ES-I3 (cell line): ENCODE data around the gene NTN4.
"Not testable (repeated sequence)": the region's sequence is repeated elsewhere in the genome, so short reads cannot be mapped to it uniquely, and the experiment has no call there.

ENCODE experiments used
- H3K36me3 ChIP-seq: 2 replicates; pipeline ENCODE4 v1.6.1; 2013; ENCODE audit warnings: mild to moderate bottlenecking, low read length, control low read depth, moderate library complexity; ENCODE audit not compliant: insufficient read depth
- H3K4me1 ChIP-seq: 2 replicates; pipeline ENCODE4 v1.6.1; 2013; ENCODE audit warnings: mild to moderate bottlenecking, control low read depth, low read length; ENCODE audit not compliant: insufficient read depth
- H3K9ac ChIP-seq: 2 replicates; pipeline ENCODE4 v1.6.1; 2013; ENCODE audit warnings: low read depth, mild to moderate bottlenecking, low read length, moderate library complexity
- H3K9me3 ChIP-seq: 2 replicates; pipeline ENCODE4 v1.6.1; 2013; ENCODE audit warnings: mild to moderate bottlenecking, low read length, moderate library complexity; ENCODE audit not compliant: control insufficient read depth, insufficient read depth

NTN4 gene

DNA sequence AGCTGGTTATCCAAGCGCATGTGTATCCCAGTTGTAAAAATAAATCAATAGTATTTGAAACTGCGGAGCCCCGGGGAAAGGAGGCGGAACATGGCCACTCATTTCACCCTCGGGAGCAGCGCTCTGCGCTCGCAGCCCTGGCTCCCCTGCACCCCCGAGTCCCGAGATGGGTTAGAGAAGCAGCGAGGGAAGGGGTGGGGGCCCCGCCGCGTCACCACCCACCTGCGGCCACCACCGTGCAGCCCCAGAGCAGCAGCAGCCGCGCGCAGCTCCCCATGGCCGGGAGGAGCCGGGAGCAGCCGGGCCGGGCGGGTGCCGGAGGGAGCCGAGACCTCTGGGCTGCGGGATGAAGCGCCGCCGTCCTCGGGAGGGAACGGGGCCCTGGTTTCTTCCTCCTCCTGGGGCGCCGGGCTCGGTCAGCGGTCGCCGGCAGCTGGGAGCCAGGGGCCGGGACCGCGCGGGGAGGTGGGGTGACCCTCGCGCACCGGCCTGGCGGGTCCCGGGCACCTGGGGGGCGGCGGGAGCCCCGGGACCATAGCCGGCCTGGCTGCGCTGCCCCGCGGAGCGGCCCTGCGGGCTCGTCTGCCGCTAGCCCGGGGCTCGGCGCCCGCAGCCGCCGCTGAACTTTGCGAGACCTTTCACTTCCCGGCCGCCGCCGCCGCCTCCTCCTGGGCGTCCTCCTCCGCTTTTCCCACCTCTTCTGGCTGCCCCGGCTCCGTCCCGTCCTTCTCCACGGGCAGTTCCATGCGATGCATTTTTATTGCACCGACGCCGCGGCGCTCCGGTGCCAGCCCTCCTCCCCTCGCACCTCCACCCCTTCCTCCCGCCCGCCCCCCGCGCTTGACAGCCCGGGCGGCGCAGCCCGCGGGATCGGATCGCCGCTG is at the start of gene NTN4:
Gene NTN4, minus strand, starts transcription at position 732 of the 884 bp plus-strand sequence. Its CDS starts 455 bp downstream, at position 277.
- Histone ChIP-seq H3K9me3 (no peaks in the 10 kb centered on the region), H3K36me3 (no peaks in the 10 kb centered on the region), H3K9ac (peak within 1 kb of the TSS; percentile 61), H3K4me1 (peaks cover 13% of the 10 kb centered on the region; the same call in 1 of the 2 replicates)

DNA sequence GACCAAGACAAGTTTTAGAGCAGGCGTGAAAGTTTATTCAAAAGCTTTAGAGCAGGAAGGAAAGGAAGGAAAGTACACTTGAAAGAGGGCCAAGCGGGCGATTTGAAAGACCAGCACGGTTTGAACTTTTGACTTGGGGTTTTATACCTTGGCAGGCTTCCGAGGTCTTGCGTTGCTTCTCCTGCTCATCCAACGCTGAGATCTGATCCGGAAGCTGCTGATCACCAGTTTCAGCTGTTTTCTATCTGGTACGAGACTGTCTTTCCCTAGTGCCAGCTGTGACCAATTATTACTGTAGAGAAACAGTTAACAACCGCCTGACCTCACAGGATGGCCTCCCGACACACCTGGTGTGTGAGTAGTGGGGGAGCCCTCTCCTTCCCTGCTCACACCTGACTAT is 47.6 kb upstream of the NTN4 start:
- Histone ChIP-seq H3K4me1 (peaks cover 7% of the 10 kb centered on the region; the same call in 1 of the 2 replicates), H3K9me3 (no peaks in the 10 kb centered on the region), H3K9ac (no peak overlapping the region), H3K36me3 (no peaks in the 10 kb centered on the region)

DNA sequence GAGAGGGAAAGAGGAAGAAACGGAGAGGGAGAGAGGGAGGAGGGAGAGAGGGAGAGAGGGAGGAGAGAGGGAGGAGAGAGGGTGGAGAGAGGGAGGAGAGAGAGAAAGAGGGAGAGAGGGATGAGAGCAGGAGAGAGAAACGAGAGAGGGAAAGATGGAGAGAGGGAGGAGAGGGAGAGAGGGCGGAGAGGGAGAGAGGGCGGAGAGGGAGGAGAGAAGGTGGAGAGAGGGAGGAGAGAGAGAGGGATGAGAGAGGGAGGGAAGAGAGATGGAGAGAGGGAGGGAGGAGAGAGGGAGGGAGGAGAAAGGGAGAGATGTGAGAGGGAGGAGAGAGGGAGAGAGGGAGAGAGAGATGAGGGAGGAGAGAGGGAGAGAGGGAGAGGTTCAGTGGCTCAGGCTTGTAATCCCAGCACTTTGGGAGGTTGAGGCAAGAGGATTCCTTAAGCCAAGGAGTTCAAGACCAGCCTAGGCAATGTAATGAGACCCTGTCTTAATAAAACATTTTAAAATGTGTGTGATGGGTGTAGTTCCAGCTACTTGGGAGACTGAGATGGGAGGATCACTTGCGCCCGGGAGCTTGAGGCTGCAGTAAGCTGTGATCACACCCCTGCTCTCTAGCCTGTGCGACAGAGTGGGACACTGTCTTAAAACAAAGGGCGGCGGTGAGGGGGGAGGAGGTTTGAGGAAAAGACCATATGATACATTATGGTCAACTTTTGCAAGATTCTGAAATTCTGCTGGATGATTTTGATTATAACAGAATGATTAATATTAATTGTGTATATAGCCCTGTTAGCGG is 46.9 kb upstream of the NTN4 start:
- no peaks in the 10 kb centered on the region for H3K9me3 ChIP-seq
- H3K9ac ChIP-seq, result no peak overlapping the region
- H3K4me1 ChIP-seq, result peaks cover 7% of the 10 kb centered on the region; the same call in 1 of the 2 replicates
- H3K36me3 ChIP-seq, result no peaks in the 10 kb centered on the region

DNA sequence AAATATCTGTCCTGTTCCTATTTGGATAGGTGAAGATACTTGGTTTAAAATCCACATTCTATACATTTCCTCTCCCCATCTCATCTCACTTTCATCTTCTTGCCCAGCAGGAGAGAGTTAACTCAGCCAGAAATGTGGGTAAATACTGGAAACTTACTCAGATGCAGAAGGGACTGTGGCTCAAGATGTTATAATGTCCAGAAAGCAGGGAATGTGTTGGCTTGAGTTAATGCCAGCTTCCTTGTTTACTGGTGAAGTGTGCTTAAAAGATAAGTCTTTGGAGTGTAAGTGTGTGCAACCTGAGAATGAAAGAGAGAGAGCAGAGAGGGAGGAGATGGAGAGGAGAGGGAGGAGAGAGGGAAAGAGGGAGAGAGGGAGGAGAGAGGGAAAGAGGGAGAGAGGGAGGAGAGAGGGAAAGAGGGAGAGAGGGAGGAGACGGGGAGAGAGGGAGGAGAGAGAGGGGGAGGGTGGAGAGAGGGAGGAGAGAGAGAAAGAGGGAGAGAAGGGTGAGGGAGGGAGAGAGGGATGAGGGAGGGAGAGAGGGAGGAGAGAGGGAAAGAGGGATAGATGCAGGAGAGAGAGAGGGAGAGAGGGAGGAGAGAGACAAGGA is 46.2 kb upstream of the NTN4 start:
- H3K9me3 ChIP-seq, result no peaks in the 10 kb centered on the region
- H3K4me1 ChIP-seq, result peaks cover 7% of the 10 kb centered on the region; the same call in 1 of the 2 replicates
- no peak overlapping the region for H3K9ac ChIP-seq
- no peaks in the 10 kb centered on the region for H3K36me3 ChIP-seq

DNA sequence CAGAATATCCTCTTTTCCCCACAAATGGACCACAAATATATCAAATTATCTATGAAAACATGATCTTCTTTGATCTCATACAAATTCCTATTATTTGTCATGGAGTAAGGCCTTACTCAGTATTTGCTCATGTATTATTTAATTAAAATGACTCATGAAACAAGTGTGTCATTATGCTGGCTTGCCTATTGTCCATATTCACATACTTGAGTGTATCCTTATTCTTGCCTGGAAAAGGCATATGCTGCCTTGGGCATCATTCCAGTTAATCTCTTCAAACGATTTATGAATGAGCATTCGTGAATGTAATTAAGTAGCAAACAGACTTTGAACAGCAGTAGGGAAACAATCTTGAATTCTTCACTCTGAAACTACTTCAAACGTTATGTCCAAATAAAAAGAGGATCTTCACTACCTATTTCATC is 45.6 kb upstream of the NTN4 start:
- H3K4me1 ChIP-seq, result peaks cover 7% of the 10 kb centered on the region; the same call in 1 of the 2 replicates
- no peaks in the 10 kb centered on the region for H3K9me3 ChIP-seq
- H3K36me3 ChIP-seq, result no peaks in the 10 kb centered on the region
- H3K9ac ChIP-seq, result no peak overlapping the region

DNA sequence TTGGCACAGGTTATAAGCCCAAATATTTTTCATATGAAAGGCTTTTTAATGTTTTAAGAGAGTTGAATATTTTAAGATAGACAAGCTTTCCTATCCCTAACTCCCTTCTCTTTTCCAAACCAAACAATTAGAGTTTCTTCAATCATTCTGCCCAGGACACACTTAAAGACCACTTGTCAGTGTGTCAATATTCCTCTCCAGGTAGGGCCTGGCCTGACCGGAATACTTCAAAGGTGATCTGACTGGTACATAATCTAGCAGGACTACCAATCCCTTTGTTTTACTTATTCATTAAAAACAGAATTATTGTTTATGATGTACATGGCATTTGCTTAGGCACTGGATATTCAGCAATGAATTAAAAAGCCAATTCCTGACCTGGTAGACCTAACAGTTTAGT is 44.0 kb upstream of the NTN4 start:
- H3K9me3 ChIP-seq, result no peaks in the 10 kb centered on the region
- no peak overlapping the region for H3K9ac ChIP-seq
- peaks cover 7% of the 10 kb centered on the region; the same call in 1 of the 2 replicates for H3K4me1 ChIP-seq
- H3K36me3 ChIP-seq, result no peaks in the 10 kb centered on the region

DNA sequence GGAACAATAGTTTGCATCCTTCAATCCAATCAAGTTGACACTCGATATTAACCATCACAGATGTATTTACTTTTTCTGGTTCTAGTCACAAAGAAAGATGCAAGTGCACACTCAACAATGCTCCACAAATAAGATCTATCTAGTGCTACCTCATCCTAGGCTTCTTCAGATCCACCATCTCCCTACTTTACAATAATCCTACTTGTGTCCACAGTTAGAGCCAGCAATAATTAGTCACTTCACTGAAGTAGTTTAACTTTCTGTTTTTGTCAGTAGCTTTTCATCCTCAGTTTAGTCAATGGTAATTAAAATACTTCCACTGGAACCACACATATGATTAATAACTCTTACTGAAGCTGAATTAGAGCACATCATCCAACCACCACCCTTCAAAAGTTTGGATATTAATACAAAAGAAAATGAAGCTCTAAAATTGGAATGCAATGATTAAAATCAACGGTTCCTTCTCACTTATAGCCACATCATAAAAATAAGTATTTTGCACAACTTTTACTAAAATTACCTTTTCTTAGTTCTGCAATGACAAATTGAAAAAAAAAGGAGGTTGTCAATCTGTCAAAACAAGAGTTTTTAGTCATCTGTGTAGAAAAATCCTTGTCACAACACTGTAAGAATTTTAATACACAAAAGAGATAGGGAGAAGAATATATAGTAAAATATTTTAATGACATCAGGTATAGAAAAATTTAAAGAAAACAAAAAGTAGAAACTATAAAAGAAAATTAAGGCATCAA is 39.9 kb upstream of the NTN4 start:
- Histone ChIP-seq H3K4me1 (peaks cover 11% of the 10 kb centered on the region; the same call in 1 of the 2 replicates), H3K36me3 (no peaks in the 10 kb centered on the region), H3K9ac (no peak overlapping the region), H3K9me3 (no peaks in the 10 kb centered on the region)

DNA sequence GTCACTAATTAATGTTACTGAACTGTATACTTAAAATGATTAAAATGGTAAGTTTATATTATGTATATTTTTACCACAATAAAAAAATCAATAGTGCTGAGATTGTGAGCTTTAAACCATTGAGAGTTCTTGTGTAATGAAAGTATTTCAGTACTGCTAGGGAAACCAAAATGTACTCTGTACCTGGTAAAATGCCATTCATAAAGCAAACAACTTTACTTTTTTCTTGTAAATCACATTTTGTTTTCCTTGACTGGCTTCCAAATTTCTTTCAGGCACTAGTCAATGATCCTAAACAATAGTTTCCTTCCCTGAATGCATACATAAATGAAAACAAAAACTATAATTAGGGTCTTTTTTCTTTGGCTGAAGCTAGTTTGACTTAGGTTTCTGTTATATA is 38.8 kb upstream of the NTN4 start:
- Histone ChIP-seq H3K4me1 (peaks cover 11% of the 10 kb centered on the region; the same call in 1 of the 2 replicates), H3K9ac (no peak overlapping the region)

DNA sequence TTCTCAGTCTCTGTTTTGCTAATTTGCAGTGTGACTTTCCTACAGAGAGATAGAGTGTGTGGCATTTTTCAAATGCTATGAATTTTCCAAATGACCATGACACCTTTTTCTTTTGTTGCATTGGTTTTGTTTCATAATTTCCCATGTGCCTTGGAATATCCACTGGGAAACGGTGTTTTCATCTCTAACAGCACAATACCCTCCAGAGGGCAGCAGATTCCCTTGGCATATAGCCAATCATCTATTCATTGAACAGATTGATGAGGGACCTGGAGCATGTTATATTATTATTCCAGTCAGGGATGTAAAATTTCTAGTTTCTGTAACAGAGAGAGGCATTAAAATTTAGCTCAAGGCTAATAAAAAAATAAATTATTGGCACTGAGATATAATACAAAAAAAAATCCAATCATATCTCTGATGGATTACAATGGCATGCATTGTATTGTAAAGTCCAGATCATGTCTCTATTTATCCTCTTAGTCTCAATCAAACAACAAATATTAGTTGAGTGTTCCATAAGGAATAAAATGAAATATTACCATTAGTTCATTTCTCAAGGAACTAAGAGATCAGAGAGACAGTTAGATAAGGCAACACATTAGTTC is 29.6 kb upstream of the NTN4 start:
- Histone ChIP-seq H3K36me3 (no peaks in the 10 kb centered on the region), H3K9ac (no peak overlapping the region), H3K4me1 (no peaks in the 10 kb centered on the region), H3K9me3 (no peaks in the 10 kb centered on the region)

More for the DNA sequence above, 38.8 kb upstream of the NTN4 start:
- Histone ChIP-seq H3K36me3 (no peaks in the 10 kb centered on the region), H3K9me3 (no peaks in the 10 kb centered on the region)

DNA sequence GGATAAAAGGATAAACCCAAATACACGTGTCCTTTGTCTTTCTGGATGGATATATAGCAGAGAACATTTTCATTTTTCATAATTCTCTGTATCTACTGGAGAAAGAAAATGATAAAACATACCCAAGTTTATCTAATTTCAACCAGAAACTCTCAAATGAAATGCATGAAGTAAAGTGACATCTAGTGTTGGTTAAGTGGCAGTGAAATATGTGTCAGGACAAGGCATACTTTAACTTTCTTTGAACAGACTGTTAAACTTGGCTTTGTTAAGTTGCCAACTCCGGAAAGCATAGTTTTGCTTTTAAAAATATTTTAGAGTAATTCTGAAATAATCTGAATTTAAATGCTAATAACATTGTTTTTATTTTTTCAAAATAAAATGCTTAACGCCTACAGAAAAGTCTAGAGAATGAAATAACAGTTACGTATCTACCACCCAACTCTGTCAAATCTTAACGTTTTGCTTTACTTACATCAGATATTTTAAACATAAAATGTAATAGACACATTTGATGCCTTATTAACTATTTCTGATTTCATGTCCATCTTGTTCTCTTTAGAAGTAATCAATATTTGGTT is 25.2 kb upstream of the NTN4 start:
- Histone ChIP-seq H3K9ac (no peak overlapping the region), H3K9me3 (no peaks in the 10 kb centered on the region), H3K4me1 (no peaks in the 10 kb centered on the region), H3K36me3 (no peaks in the 10 kb centered on the region)

DNA sequence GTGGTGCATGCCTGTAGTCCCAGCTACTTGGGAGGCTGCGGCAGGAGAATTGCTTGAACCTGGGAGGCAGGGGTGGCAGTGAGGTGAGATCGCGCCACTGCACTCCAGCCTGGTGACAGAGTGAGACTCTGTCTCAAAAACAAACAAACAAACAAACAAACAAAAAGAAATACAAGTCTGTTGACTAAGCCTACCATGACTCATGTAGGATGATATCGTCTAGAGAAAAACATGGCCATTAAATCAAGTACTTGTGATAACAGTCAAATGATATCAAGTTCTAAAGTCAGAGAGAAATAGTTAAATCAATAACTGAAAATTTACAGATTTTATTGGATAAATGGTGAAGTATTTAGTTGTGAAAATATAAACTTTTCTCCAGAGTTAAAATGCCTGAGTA is 21.6 kb upstream of the NTN4 start:
- H3K36me3 ChIP-seq, H3K9ac ChIP-seq, H3K9me3 ChIP-seq, H3K4me1 ChIP-seq: not testable (repeated sequence)

DNA sequence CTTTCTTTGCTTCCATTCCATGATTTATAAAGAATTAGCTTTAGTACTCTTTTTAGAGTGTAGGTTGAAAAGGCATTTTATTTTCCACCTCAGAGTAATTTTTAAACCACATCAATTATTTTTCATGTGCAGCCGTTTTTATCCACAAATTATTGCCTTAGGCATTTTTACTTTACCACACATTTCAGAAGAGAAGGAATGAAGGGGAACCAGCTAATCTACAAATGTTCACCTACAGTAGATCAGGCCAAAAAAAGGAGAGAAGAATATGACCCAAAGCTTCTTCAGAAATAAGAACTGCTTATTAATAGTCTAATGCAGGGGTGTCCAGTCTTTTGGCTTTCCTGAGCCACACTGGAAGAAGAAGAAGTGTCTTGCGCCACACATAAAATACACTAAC is 19.8 kb upstream of the NTN4 start:
- Histone ChIP-seq H3K4me1 (0 out of 2 replicates have a peak, but pooled peaks cover 9% of the 10 kb centered on the region), H3K9me3 (peaks cover 3% of the 10 kb centered on the region; the same call in 1 of the 2 replicates), H3K36me3 (no peaks in the 10 kb centered on the region), H3K9ac (no peak overlapping the region)

DNA sequence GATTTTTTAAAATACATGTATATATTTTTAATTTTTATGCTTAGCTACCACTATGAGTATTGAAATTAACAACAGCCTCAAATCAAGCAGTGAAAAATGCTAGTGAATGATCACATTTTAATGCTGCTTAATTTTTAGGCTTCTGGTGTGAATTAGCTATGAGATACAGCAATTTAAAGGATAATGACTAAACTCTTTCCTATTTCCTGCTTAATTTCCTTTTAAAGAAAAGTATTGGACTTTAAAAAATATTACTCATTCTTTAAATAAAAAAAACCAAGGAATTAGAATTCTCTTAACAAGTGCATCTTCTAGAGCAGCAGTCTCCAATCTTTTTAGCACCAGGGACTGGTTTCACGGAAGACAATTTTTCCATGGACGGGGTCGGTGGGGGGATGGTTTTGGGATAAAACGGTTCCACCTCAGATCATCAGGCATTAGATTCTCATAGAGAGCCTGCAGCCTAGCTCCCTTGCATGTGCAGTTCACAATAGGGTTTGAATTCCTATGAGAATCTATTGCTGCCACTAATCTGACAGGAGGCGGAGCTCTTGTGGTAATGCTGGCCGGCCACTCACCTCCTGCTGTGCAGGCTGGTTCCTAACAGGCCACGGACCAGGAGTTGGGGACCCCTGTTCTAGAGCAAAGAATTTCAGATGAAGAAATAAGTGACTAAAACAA is 18.6 kb upstream of the NTN4 start:
- Histone ChIP-seq H3K9ac (no peak overlapping the region), H3K4me1 (0 out of 2 replicates have a peak, but pooled peaks cover 9% of the 10 kb centered on the region), H3K36me3 (no peaks in the 10 kb centered on the region), H3K9me3 (peaks cover 3% of the 10 kb centered on the region; the same call in 1 of the 2 replicates)
